Activated naive CD8-positive, alpha-beta T cell treated with anti-CD3 and anti-CD28 coated beads, Interleukin-2, amount 10 ng/mL, durations not matched to agents 7 days and 5 days (primary cell): ENCODE data around the gene METTL21A. TPM values are rescaled to one million over a fixed set of nuclear protein-coding genes. Genes with fewer than 3 reads are reported as not detected.
A peak's percentile ranks its signal among the peaks of the same experiment; 100 is the strongest.

Experiments used
- ATAC-seq: fragments of 150-1000 bp; cut with Tn5 transposase; one replicate; pipeline ENCODE4 v1.10.0; 2021; ENCODE audit warnings: low read depth, moderate library complexity
- POLR2A ChIA-PET: fragments of 350-600 bp; sonication (Branson Sonifier 250); formaldehyde crosslinking; loops from one replicate; lab custom pipeline; 2021; ENCODE audit warnings: antibody characterized with exemption; lab: Charles Lee
- DNase-seq: peaks from one replicate; pipeline ENCODE4 v3.0.0; 2021
- H3K27ac Mint-ChIP-seq: one replicate; pipeline ENCODE4 v1.8.0; 2022; ENCODE audit warnings: mild to moderate bottlenecking, mixed read lengths
- H3K27me3 Mint-ChIP-seq: one replicate; pipeline ENCODE4 v1.8.0; 2022; ENCODE audit warnings: mild to moderate bottlenecking, moderate library complexity, mixed read lengths
- H3K36me3 Mint-ChIP-seq: one replicate; pipeline ENCODE4 v1.8.0; 2021; ENCODE audit warnings: mild to moderate bottlenecking, mixed read lengths
- H3K4me1 Mint-ChIP-seq: one replicate; pipeline ENCODE4 v1.8.0; 2021; ENCODE audit warnings: mixed read lengths
- H3K4me3 Mint-ChIP-seq: one replicate; pipeline ENCODE4 v1.8.0; 2022; ENCODE audit warnings: mild to moderate bottlenecking, moderate library complexity, mixed read lengths
- H3K9me3 Mint-ChIP-seq: one replicate; pipeline ENCODE4 v1.8.0; 2021; ENCODE audit warnings: mixed read lengths
- total RNA-seq, 2 experiments: library from RNA; stranded (reverse); gene quantifications; one replicate each; pipeline ENCODE4 v1.2.3, GENCODE V29; 2021

METTL21A gene
- total RNA-seq, 2 experiments from 2014 or later: 21.6 to 24.0 TPM

- H3K36me3 Mint-ChIP-seq: peaks cover 49% of the 10 kb centered on the region
These were observed 57.5 kb downstream of the METTL21A start for GRCh38 chr2:207567671-207568070.

GRCh38 chr2:207565736-207566500, 59.3 kb downstream of the METTL21A start:
- POLR2A ChIA-PET: interaction anchor here (0.5 kb wide), 1 partner anchor 14 kb away, joined by 3 read pairs; no protein-coding TSS in a partner anchor
- DNase-seq (no peak), ATAC-seq (no peak)
- Mint-ChIP-seq H3K27ac (peak overlapping the region; percentile 18), H3K27me3 (no peaks in the 10 kb centered on the region), H3K4me1 (peaks cover 3% of the 10 kb centered on the region), H3K9me3 (no peaks in the 10 kb centered on the region), H3K36me3 (peaks cover 52% of the 10 kb centered on the region), H3K4me3 (no peak overlapping the region)

More at GRCh38 chr2:207567671-207568070, 57.5 kb downstream of the METTL21A start:
- Mint-ChIP-seq H3K27ac (no peak overlapping the region), H3K9me3 (no peaks in the 10 kb centered on the region), H3K27me3 (no peaks in the 10 kb centered on the region), H3K4me3 (no peak overlapping the region), H3K4me1 (peaks cover 3% of the 10 kb centered on the region)
- ATAC-seq: no peak
- POLR2A ChIA-PET: no interaction called here
- DNase-seq: no peak

Other genes with a start within 250 kb of the METTL21A start
- 100 to 1,000 TPM in 1 of 2 experiments, 10 to 100 TPM in 1; 97.5 to 101 TPM for gene CREB1, start 95.4 kb downstream of the METTL21A start, total RNA-seq
- gene CCNYL1, start 86.2 kb upstream of the METTL21A start, total RNA-seq: 1 to 10 TPM; 6.3 to 8.0 TPM
- under 1 TPM; 0.40 to 0.50 TPM for gene FZD5, start 144.5 kb upstream of the METTL21A start, total RNA-seq